Stimulated activated CD8-positive, alpha-beta memory T cell treated with anti-CD3 and anti-CD28 coated beads, Interleukin-12 subunit alpha, Interleukin-12 subunit beta, amount 100 ng/mL, for 1 hour (primary cell): ENCODE measurements around the gene KIAA0753.
"Not testable (repeated sequence)": the region's sequence is repeated elsewhere in the genome, so short reads cannot be mapped to it uniquely, and the experiment has no call there.

ENCODE experiments used
- DNase-seq: peaks from one replicate; pipeline ENCODE4 v3.0.0-alpha.2; 2020; ENCODE audit warnings: low read depth

Gene KIAA0753

DNA sequence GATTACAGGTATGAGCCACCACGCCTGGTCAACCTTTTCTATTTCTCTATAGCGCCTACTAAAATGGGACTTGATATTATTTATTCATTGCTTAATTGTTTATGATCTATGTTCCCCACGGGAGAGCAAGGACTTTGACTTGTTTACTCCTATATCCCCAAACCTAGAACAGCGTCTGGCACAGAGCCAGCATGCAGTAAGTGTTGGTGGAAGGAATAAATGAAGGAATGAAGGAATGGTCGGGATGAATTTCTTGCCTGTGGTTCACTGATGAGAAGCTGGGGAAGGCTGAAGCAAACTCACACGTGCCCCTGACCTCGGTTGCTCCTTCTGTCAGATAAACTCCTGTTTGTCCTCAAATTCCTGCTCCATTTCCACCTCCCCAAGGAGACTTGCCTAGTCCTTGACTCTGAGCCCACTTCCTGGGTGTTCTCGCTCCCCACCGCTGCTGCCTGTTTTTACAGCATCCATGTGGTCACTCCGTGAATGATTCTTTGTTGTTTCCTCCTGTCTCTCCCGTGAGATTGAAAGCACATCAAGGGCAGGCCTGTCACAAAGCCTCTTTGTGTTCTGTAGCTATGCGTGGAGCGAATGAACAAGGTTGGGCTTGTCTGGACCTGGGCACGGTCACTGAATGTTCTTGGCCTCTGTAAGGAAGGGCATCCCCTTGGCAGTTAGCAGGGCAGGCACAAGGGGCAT, 28.4 kb upstream of the KIAA0753 start:
- no peak for DNase-seq

DNA sequence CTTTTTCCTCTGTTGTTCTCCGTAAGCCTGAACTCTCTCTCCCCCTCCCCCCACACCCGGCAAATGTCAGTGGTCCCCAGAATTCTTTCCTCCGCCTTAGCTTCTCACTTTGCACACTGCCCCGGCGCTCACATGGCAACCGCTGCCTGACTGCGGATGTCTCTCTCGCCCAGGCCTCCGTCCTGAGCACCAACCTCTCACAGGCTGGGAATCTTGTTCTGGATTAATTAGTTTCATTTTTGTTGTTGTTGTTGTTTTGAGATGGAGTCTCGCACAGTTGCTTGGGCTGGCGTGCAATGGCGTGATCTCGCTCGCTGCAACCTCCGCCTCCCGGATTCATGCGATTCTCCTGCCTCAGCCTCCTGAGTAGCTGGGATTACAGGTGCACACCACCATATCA, 27.7 kb upstream of the KIAA0753 start:
- DNase-seq, result no peak

DNA sequence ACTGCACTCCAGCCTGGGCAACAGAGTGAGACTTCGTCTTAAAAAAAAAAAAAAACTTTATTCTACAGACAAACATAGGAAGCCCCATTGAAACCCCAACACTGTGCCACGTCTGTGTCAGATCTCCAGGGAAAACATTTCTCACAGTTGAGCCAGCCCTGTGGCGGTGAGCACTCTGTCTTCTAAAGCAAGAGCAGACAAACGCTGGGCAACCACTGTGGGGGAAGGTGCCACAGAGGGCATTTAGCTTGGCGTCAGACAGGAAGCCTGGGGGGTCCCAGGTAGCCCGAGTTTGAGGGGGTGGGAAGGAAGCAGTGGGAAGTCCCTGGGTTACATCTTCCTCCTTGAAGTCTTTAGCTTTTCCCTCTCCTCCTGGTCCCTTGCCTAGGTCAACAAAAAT, 27.0 kb upstream of the KIAA0753 start:
- no peak for DNase-seq

DNA sequence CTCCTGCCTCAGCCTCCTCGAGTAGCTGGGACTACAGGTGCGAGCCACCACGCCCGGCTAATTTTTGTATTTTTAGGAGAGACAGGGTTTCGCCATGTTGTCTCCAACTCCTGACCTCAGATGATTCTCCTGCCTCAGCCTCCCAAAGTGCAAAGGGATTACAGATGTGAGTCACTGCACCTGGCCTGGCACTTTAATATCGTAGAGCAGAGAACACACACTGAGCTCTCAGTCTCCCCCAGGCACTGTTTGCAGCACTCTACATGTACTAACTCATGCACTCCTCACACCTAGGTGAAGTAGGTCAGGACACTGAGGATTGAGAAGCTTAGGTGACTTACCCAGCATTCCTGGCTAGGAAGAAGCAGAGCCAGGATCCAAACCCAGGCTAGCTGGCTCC, 26.0 kb upstream of the KIAA0753 start:
- DNase-seq, result no peak

DNA sequence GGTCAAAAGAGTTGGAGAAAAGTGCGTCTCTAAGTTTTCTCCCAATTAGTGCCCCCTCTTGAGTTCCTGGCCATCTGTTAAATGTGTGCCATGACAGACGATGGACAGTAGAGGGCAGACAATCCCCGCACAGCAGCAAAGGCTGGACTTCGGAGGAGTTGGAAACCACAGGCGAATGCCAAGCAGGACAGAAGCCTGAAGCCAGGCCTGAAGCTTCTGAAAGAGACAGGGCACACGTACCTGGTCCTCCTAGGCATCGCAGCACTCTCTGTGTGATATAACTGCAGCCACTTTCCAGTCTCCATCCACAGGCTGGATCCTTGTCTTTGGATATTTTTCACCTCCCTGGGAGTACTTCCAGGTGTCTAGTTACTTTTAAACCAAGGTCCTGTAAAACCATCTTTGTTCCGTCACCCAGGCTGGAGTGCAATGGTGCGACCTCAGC, 25.6 kb upstream of the KIAA0753 start:
- DNase-seq, result no peak

- not testable (repeated sequence) for DNase-seq
Observed at GRCh38 chr17:6663200-6663599, 22.7 kb upstream of the KIAA0753 start.

DNA sequence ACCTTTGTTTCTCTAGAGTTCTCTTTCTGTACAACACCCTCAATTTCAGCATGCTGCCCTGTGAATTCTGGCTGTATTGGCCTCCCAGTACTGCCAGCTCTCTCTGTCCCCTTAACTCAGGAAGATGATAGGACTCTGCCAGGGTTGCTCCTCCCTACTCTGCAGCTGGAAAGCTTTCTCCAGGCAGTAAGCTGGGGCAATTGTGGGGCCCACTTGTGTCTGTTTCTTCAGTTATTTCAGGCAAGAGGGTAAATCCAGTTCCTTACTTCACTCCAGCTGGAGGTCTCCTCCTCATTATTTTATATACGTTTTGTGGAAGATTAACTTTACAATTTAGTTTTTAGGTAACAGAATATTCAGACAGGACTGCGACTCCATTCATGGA, 20.9 kb upstream of the KIAA0753 start:
- DNase-seq, result no peak

GRCh38 chr17:6660805-6661463, 20.4 kb upstream of the KIAA0753 start:
- no peak for DNase-seq

DNA sequence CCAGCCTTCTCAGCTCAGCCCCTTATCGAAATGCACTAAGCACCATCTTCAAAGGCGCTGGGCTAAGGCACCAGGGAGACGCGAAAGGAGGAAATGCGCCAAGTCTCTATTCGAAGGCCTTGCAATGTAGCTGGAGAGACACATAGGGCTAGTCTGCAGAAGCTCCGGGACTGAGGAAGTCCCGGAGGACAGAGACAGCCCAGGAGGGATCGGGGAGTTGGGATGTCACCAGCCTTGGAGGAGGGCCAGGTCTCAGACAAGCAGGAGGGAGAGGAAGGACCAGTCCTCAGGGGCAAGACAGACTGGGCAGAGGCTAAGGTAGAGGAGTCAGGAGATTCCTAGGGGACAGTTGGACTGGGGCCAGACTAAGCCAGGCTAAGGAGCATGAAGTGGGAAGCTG, 19.6 kb upstream of the KIAA0753 start:
- DNase-seq, result no peak

DNA sequence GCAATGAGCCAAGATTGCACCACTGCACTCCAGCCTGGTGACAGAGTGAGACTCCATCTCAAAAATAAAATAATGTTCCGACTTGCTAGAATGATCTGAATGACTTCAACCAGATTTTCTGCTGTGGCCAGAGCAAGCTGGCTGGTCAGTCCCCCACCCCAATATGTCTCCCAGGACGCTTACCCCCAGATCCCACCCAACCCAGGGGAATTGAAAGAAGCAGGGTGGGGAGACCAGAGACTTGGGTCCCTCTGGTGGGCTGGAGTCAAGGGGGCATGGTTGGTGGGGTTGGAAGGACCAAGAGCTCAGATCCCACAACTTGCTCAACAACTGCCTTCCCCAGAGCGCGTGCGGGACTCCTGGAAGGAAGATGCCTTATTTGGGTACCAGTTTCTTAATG, 17.9 kb upstream of the KIAA0753 start:
- DNase-seq, result not testable (repeated sequence)

GRCh38 chr17:6657633-6658287, 17.2 kb upstream of the KIAA0753 start:
- DNase-seq, result no peak

DNA sequence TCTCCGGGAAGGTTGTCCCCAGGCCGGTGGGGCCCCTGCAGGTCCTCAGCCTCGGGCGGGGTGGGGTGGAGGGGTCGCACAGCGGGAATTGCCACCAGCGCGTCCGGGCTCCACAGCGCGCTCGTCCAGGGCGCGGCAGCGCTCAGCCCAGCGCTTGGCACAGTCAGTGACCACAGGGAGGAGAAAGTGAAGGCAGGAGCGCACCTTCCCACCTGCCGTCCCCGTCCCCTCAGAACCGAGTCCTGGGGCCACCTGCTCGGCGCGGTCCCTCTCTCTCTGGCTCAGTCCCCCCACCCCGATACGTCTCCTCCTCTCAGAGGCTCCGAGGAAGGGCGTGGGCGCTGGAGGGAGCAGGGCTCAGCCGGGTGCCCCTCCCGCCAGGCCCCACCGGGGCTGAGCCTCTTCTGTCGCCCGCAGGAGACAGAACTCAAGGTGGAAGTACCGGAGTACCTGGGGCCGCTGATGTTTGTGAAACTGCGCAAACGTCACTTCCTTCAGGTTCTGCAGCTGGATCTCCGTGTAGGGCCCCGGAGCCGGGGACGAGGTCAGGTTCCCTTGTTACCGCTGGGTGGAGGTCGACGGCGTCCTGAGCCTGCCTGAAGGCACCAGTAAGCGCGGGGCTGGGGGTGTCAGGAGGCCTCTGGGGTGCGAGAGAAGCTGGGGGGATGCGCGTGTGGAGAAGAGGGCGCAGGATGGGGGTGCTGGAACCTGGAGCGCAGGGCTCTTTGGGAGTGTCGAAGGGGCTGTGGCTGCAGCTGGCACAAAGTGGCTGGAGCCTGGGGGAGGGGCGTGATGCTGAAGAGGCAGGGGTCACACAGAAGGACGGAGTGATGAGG, 16.5 kb upstream of the KIAA0753 start:
- peak; percentile 27 for DNase-seq

GRCh38 chr17:6655732-6656361, 15.3 kb upstream of the KIAA0753 start:
- not testable (repeated sequence) for DNase-seq

- no peak for DNase-seq
Observed at GRCh38 chr17:6654841-6655731, 14.6 kb upstream of the KIAA0753 start.

GRCh38 chr17:6651919-6652452, 11.5 kb upstream of the KIAA0753 start:
- DNase-seq, result no peak

GRCh38 chr17:6651354-6651918, 10.9 kb upstream of the KIAA0753 start, which contains the start of the genes C17orf100 and MED31:
Gene C17orf100 (plus strand): TSS chr17:6651762. CDS start chr17:6651914, 152 bp downstream.
Gene MED31 (minus strand): TSS chr17:6651605. CDS start chr17:6651528, 77 bp downstream.
- peak; percentile 89 for DNase-seq

DNA sequence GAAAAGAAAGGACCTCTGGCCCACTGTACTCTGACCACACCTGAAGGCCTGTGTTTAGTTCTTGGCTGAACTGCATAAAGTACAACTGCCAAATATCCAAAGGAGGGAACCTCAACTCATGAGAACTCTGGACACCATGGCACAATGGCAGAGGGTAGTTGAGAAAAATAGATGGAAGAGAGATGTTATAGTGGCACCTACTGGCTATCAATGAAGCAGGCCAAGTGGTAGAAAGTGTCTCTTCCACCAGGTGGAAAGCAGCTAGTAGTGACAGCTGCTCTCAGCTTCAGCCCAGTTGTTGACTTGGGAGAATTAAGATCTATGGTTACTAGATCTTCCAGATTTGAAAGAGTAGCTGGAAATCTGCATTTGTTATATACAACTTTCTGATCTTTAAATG, 7.7 kb upstream of the KIAA0753 start:
- no peak for DNase-seq

DNA sequence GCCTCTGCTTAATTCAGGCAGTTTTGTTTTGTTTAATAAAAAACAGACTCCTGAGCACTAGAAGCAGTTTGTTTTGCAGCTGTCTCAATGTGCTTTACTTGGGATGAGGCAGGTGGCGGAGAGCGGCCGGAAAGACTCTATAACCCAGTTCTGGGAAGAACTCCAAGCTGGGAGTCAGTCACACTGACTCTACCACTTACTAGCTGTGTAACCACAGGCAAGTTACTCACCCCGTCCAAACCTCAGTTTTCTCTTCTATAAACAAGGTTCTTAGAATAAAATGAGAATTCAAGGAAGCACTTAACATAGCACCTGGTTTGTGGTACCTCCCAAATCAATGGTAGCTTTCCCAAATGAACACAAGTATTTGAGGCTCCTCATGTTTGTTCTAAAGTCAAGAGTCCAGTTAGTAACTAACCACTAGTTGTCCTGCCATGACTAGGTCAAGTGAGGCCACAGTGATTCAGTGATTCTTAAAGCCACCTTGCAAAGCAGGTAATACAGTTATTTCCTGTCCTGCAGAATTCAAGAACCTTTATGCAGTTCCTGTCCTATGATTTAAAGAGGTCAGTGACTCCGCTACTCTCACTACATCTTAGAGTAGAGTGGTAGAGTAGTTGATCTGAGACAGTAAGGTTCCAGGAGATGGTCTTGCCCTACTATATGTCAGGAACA, 3.1 kb upstream of the KIAA0753 start:
- DNase-seq, result no peak

DNA sequence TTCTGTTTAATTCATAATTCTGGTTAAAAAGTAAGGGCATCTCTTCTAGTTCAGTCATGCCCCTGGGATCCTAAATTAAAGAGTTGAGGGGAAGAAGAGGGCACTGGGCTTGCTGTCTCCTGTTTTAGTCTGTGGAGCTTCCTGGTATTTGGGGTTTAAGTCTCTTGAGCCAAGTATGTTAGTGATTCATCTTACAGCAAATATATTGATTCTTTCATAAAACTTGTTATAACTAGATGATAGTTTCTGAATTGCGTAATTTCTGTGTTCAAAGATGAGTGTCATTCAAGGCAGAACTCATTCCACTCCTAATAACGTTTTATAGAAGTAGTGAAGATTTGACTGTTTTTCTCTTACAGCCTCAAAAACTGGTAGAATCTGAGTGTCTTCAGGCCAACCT, 2.1 kb upstream of the KIAA0753 start:
- DNase-seq, result no peak
